ENCODE data around the gene SORCS1.

The SORCS1 gene

GRCh38 chr10:106819490-106819889 is 345.0 kb downstream of the SORCS1 start:
- H3K4me2 ChIP-seq (ENCODE audit: low read length) = no peak overlapping the region
- no peak overlapping the region for H3K9ac ChIP-seq (ENCODE audit: low read length)

GRCh38 chr10:106816318-106817085 is 348.0 kb downstream of the SORCS1 start:
- H3K9ac ChIP-seq (ENCODE audit: low read length) = no peak overlapping the region
- no peaks in the 10 kb centered on the region for H3K79me2 ChIP-seq (ENCODE audit: insufficient read depth, low read length)
- no peaks in the 10 kb centered on the region for H4K20me1 ChIP-seq (ENCODE audit: insufficient read depth, low read length)
- H3K9me3 ChIP-seq (ENCODE audit: low read length) = no peaks in the 10 kb centered on the region
- TF ChIP-seq EZH2 (IDR thresholded peaks at IDR 0.05; ENCODE audit: borderline replicate concordance, low read length) (no peak), CTCF (IDR thresholded peaks at IDR 0.05; ENCODE audit: low read length) (no peak)
- no peaks in the 10 kb centered on the region for H3F3A ChIP-seq (ENCODE audit: insufficient read depth, low read length)
- no peak overlapping the region for H3K4me3 ChIP-seq (ENCODE audit: low read depth, low read length, poor library complexity, severe bottlenecking)
- no peaks in the 10 kb centered on the region for H3K9me2 ChIP-seq (ENCODE audit: low read depth, low read length)
- no peak overlapping the region for H2AFZ ChIP-seq (ENCODE audit: low read length)
- no peaks in the 10 kb centered on the region for H3K36me3 ChIP-seq (ENCODE audit: insufficient read depth, low read length)
- H3K4me2 ChIP-seq (ENCODE audit: low read length) = no peak overlapping the region
- no peak overlapping the region for H3K27ac ChIP-seq (ENCODE audit: low read depth, low read length, poor library complexity, severe bottlenecking)
- H3K27me3 ChIP-seq (ENCODE audit: insufficient read depth, low read length) = no peaks in the 10 kb centered on the region
- no peaks in the 10 kb centered on the region for H3K4me1 ChIP-seq (ENCODE audit: insufficient read depth, low read length, severe bottlenecking)

More at GRCh38 chr10:106819490-106819889, 345.0 kb downstream of the SORCS1 start:
- no peak overlapping the region for H2AFZ ChIP-seq (ENCODE audit: low read length)
- no peaks in the 10 kb centered on the region for H3K36me3 ChIP-seq (ENCODE audit: insufficient read depth, low read length)
- H3K27me3 ChIP-seq (ENCODE audit: insufficient read depth, low read length) = no peaks in the 10 kb centered on the region
- H3K9me3 ChIP-seq (ENCODE audit: low read length) = no peaks in the 10 kb centered on the region
- no peaks in the 10 kb centered on the region for H4K20me1 ChIP-seq (ENCODE audit: insufficient read depth, low read length)
- H3K9me2 ChIP-seq (ENCODE audit: low read depth, low read length) = no peaks in the 10 kb centered on the region
- no peak for TF ChIP-seq EZH2 (IDR thresholded peaks at IDR 0.05; ENCODE audit: borderline replicate concordance, low read length)
- TF ChIP-seq CTCF (IDR thresholded peaks at IDR 0.05; ENCODE audit: low read length) = no peak
- no peak overlapping the region for H3K4me3 ChIP-seq (ENCODE audit: low read depth, low read length, poor library complexity, severe bottlenecking)
- no peaks in the 10 kb centered on the region for H3K79me2 ChIP-seq (ENCODE audit: insufficient read depth, low read length)
- no peak overlapping the region for H3K27ac ChIP-seq (ENCODE audit: low read depth, low read length, poor library complexity, severe bottlenecking)
- H3K4me1 ChIP-seq (ENCODE audit: insufficient read depth, low read length, severe bottlenecking) = no peaks in the 10 kb centered on the region
- no peaks in the 10 kb centered on the region for H3F3A ChIP-seq (ENCODE audit: insufficient read depth, low read length)

GRCh38 chr10:106815427-106816043 is 349.0 kb downstream of the SORCS1 start:
- no peak overlapping the region for H3K9ac ChIP-seq (ENCODE audit: low read length)
- H3K4me1 ChIP-seq (ENCODE audit: insufficient read depth, low read length, severe bottlenecking) = no peaks in the 10 kb centered on the region

More at GRCh38 chr10:106815427-106816043, 349.0 kb downstream of the SORCS1 start:
- no peaks in the 10 kb centered on the region for H3K36me3 ChIP-seq (ENCODE audit: insufficient read depth, low read length)
- H3K4me2 ChIP-seq (ENCODE audit: low read length) = no peak overlapping the region
- H3K9me3 ChIP-seq (ENCODE audit: low read length) = no peaks in the 10 kb centered on the region
- no peaks in the 10 kb centered on the region for H3F3A ChIP-seq (ENCODE audit: insufficient read depth, low read length)
- H3K9me2 ChIP-seq (ENCODE audit: low read depth, low read length) = no peaks in the 10 kb centered on the region
- H3K27me3 ChIP-seq (ENCODE audit: insufficient read depth, low read length) = no peaks in the 10 kb centered on the region
- no peak overlapping the region for H2AFZ ChIP-seq (ENCODE audit: low read length)
- no peak overlapping the region for H3K4me3 ChIP-seq (ENCODE audit: low read depth, low read length, poor library complexity, severe bottlenecking)
- H4K20me1 ChIP-seq (ENCODE audit: insufficient read depth, low read length) = no peaks in the 10 kb centered on the region
- no peak overlapping the region for H3K27ac ChIP-seq (ENCODE audit: low read depth, low read length, poor library complexity, severe bottlenecking)
- no peaks in the 10 kb centered on the region for H3K79me2 ChIP-seq (ENCODE audit: insufficient read depth, low read length)
- TF ChIP-seq CTCF (IDR thresholded peaks at IDR 0.05; ENCODE audit: low read length) = no peak
- TF ChIP-seq EZH2 (IDR thresholded peaks at IDR 0.05; ENCODE audit: borderline replicate concordance, low read length) = no peak
